Central memory CD8-positive, alpha-beta T cell (primary cell): ENCODE data around the gene EXOSC1.
"Not testable (repeated sequence)": the region's sequence is repeated elsewhere in the genome, so short reads cannot be mapped to it uniquely, and the experiment has no call there.

Experiments
- ATAC-seq: fragments of 150-1000 bp; cut with Tn5 transposase; replicated peaks from 2 replicates; pipeline ENCODE4 v1.10.0; 2022; ENCODE audit warnings: mild to moderate bottlenecking, moderate FRiP score, moderate number of reproducible peaks; ENCODE audit not compliant: poor library complexity, severe bottlenecking; ENCODE audit errors: extremely low read depth
- DNase-seq, 2 donors: peaks; one replicate each; pipeline ENCODE4 v3.0.0; 2021; ENCODE audit warnings: low spot score in 2 of 2
- H3K27ac Mint-ChIP-seq: one replicate; pipeline ENCODE4 v1.8.0; 2022; ENCODE audit warnings: low read depth, mild to moderate bottlenecking, moderate library complexity, mixed read lengths
- H3K27me3 Mint-ChIP-seq: one replicate; pipeline ENCODE4 v1.8.0; 2022; ENCODE audit warnings: mixed read lengths
- H3K36me3 Mint-ChIP-seq: one replicate; pipeline ENCODE4 v1.8.0; 2022; ENCODE audit warnings: mild to moderate bottlenecking, moderate library complexity, mixed read lengths; ENCODE audit not compliant: insufficient read depth
- H3K4me1 Mint-ChIP-seq: one replicate; pipeline ENCODE4 v1.8.0; 2022; ENCODE audit warnings: mixed read lengths
- H3K4me3 Mint-ChIP-seq: one replicate; pipeline ENCODE4 v1.8.0; 2022; ENCODE audit warnings: mild to moderate bottlenecking, moderate library complexity, mixed read lengths
- H3K9me3 Mint-ChIP-seq: one replicate; pipeline ENCODE4 v1.8.0; 2022; ENCODE audit warnings: mixed read lengths

The EXOSC1 gene

DNA sequence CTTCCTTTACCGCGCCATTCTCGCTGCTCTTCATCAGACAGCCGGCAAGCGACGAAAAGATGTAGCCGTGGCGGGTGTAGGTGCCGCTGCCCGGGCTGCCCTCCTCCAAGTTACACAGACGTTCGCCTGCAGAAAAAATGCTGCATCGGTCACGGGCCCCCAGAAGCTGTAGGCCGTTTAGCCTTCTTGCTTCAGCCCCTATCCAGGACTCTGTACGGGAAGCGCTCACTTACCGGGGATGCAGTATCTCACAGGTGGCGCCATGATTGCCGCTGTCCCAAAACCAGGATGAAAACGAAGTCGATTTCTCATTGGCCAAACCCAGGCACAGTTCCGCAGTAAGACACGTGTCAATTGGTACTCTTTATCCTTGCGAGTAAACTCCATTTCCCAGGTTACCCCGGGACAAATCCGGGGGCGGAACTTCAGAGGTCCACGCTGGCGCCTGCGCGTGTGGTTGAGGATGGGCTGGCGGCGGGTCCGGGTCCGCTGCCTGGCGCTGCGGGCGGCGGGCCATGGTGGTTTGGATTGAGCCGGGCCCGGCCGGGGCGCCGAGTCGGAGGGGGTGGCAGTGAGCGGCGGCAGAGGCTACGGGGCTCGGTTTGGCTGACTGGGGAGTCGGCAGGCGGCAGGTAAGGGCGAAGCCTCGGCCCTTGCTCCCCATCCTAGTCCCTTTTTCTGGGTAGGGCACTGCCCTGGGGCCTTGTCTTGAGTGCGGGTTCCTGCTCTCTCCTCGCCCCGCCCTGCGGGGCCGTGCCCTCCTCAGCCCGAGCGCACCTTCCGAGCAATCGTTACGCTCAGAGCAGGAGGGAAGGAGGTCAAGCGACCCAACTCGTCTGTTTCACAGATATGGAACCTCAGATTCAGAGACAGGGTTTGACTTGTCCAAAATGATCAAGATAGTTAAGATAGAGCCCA lies at the start of gene EXOSC1, which contains the start of gene ZDHHC16:
TSS of gene EXOSC1 (minus strand) at position 285 of the 918 bp plus-strand sequence. CDS start at position 264, 21 bp downstream.
TSS of gene ZDHHC16 (plus strand) at position 454 of the 918 bp plus-strand sequence. CDS start 5,501 bp downstream, outside the sequence.
- peak; percentile 98 for ATAC-seq
- peak within 1 kb of the TSS; percentile 93 for H3K27ac Mint-ChIP-seq
- H3K4me1 Mint-ChIP-seq = peaks cover 52% of the 10 kb centered on the region

DNA sequence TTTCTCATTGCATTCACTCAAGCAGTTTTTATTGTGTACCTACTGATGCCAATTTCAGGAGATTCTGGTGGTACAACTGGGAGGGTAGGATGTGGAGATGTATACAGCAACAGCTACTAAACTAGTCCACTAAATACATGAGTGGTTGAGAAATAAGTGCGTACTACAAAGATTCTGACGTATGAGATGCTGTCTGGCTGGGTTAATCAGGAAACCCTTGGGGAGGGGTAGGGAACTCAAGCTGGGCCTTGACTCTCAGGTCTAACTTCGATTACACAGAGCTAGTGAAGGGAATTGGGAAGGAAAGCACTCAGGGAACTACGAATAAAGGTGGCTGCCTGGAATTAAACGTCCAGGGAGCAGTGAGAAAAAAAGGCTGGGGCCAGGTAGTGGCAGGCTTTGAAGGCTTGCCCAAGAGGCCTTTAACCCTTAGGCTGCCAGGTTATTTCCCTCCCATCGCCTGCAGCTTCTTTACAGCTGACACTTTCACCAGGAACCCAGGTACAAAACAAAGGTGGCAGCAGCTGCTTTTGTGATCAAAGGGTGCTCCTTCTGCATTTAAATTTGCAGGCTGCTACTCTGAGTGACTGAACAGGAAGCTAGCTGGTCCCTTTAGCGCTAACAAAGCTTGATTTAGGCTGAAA lies 49.2 kb upstream of the EXOSC1 start:
- no peak for ATAC-seq
- no peak for DNase-seq
- H3K27me3 Mint-ChIP-seq = peaks cover 3% of the 10 kb centered on the region
- H3K27ac Mint-ChIP-seq = peak overlapping the region; percentile 14
- H3K36me3 Mint-ChIP-seq = peaks cover 11% of the 10 kb centered on the region
- peaks cover 32% of the 10 kb centered on the region for H3K4me1 Mint-ChIP-seq
- H3K9me3 Mint-ChIP-seq = no peaks in the 10 kb centered on the region
- H3K4me3 Mint-ChIP-seq = peak overlapping the region; percentile 13

More for the DNA sequence above, at the start of gene EXOSC1, which contains the start of gene ZDHHC16:
- Mint-ChIP-seq H3K36me3 (peaks cover 21% of the 10 kb centered on the region), H3K9me3 (no peaks in the 10 kb centered on the region), H3K4me3 (peak within 1 kb of the TSS; percentile 98), H3K27me3 (no peaks in the 10 kb centered on the region)
- peak; percentile 71 to 81 for DNase-seq

- ATAC-seq (no peak), DNase-seq (no peak)
- peaks cover 11% of the 10 kb centered on the region for H3K36me3 Mint-ChIP-seq
- H3K4me1 Mint-ChIP-seq = peaks cover 33% of the 10 kb centered on the region
- H3K4me3 Mint-ChIP-seq = no peak overlapping the region
- no peaks in the 10 kb centered on the region for H3K27me3 Mint-ChIP-seq
- H3K27ac Mint-ChIP-seq = no peak overlapping the region
- H3K9me3 Mint-ChIP-seq = no peaks in the 10 kb centered on the region
Measured at GRCh38 chr10:97494151-97494550, 48.3 kb upstream of the EXOSC1 start.

DNA sequence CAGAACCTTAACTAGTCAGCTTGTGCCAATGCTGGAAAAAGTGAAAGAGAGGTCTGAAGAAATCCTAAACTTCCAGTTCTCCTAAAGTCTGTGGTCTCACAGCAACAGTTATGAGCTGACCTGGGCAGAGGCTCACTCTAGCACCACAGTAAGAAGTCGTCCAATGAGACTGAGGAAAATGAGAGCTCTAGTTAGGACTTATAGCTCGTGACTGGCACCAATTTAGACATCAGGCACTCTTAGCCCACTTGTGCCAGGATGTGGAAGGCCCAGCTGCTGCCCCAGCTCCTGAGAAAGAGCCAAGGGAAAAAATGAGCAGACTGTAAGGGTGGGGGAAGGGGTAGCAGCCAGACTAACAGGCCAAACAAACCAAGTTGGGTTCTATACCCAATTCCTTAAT lies 44.8 kb upstream of the EXOSC1 start:
- ATAC-seq (no peak), DNase-seq (no peak)
- H3K4me3 Mint-ChIP-seq = no peak overlapping the region
- no peaks in the 10 kb centered on the region for H3K9me3 Mint-ChIP-seq
- H3K36me3 Mint-ChIP-seq = peaks cover 5% of the 10 kb centered on the region
- H3K4me1 Mint-ChIP-seq = peaks cover 26% of the 10 kb centered on the region
- H3K27me3 Mint-ChIP-seq = no peaks in the 10 kb centered on the region
- H3K27ac Mint-ChIP-seq = no peak overlapping the region

DNA sequence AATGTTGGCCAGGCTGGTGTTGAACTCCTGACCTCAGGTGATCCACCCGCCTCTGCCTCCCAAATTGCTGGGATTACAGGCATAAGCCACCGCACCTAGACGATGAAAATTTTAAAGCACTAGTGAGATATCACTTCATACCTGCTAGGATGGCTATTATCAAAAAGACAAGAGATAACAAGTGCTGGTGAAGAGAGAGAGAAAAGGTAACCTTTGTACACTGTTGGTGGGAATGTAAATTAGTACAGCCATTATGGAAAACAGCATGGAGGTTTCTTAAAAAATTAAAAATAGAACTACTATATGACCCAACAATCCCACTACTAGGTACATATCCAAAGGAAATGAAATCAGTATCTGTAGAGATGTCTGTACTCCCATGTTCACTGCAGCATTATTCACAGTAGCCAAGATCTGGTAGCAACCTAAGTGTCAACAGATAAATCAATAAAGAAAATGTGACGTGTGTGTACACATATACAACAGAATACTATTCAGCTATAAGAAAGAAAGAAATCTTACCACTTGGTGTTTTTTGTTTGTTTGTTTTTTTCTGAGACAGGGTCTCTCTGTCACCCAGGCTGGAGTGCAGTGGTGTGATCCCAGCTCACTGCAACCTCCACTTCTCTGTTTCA lies 40.0 kb upstream of the EXOSC1 start:
- ATAC-seq (no peak), DNase-seq (no peak)
- no peak overlapping the region for H3K4me3 Mint-ChIP-seq
- no peaks in the 10 kb centered on the region for H3K9me3 Mint-ChIP-seq
- H3K36me3 Mint-ChIP-seq = peaks cover 20% of the 10 kb centered on the region
- H3K27me3 Mint-ChIP-seq = no peaks in the 10 kb centered on the region
- H3K4me1 Mint-ChIP-seq = peaks cover 13% of the 10 kb centered on the region
- H3K27ac Mint-ChIP-seq = no peak overlapping the region

DNA sequence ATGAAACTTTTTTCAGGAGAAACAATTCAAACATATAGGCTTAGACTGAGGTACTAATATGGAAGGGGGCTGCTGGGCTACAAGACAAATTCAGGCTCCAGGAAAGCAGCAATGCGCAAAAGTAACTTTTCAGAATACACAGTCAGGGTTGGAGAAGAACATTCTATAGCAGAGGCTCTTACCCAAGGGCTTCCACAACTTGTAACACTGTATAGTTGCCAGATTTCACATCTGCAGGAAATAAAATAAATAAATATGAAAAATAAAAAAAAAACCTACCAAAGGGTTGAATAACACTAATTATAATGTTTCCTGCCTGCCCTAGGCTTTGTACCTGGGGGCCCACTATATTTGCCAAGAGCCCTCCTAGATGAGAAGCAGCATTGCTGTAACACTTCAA lies 38.1 kb upstream of the EXOSC1 start:
- peaks cover 35% of the 10 kb centered on the region for H3K36me3 Mint-ChIP-seq
- H3K9me3 Mint-ChIP-seq = no peaks in the 10 kb centered on the region
- no peak for DNase-seq
- no peak overlapping the region for H3K4me3 Mint-ChIP-seq
- ATAC-seq = no peak
- H3K27me3 Mint-ChIP-seq = no peaks in the 10 kb centered on the region
- H3K4me1 Mint-ChIP-seq = peaks cover 2% of the 10 kb centered on the region
- no peak overlapping the region for H3K27ac Mint-ChIP-seq

- no peaks in the 10 kb centered on the region for H3K27me3 Mint-ChIP-seq
- H3K9me3 Mint-ChIP-seq = no peaks in the 10 kb centered on the region
- no peak overlapping the region for H3K27ac Mint-ChIP-seq
- no peak for ATAC-seq
- no peak overlapping the region for H3K4me3 Mint-ChIP-seq
- no peaks in the 10 kb centered on the region for H3K4me1 Mint-ChIP-seq
- peaks cover 38% of the 10 kb centered on the region for H3K36me3 Mint-ChIP-seq
- no peak for DNase-seq
Measured at GRCh38 chr10:97483506-97483905, 37.7 kb upstream of the EXOSC1 start.

DNA sequence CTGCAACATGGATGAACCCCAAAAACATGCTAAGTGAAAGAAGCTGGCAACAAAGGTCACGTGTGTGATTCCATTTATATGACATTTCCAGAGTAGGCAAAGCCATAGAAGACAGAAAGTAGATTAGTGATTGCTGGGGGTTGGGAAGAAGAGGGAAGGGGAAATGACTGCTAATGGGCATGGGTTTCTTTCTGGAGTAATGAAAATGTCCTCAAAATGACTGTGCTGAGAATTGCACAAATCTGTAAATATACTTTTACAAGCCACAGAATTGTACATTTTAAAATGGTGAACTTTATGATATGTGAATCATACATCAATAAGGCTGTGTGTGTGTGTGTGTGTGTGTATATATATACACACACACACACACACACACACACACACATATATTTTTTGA lies 36.6 kb upstream of the EXOSC1 start:
- Mint-ChIP-seq H3K27me3 (no peaks in the 10 kb centered on the region), H3K27ac (no peak overlapping the region), H3K4me1 (peaks cover 2% of the 10 kb centered on the region), H3K9me3 (no peaks in the 10 kb centered on the region), H3K36me3 (peaks cover 44% of the 10 kb centered on the region), H3K4me3 (no peak overlapping the region)
- ATAC-seq = no peak
- DNase-seq = no peak

DNA sequence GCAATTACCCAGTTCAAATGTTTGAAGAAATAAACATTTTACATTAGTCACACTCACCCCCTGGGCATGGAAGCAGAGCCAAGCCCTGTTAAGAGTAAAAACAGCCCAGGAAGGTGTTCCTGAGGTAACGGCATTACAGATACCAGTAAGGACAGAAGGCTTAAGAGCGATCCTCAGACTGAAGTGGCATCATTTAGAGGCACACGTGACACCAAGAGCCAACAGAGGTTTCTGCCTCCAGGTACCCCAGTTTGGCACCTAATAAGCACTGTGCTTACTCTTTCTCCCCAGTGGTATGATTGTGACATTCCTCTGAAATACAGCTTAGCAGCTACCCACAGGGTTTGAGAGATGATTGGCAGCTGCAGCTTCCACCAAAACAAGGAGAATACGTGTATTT lies 35.3 kb upstream of the EXOSC1 start:
- Mint-ChIP-seq H3K4me1 (peaks cover 8% of the 10 kb centered on the region), H3K27ac (peak overlapping the region; percentile 32), H3K4me3 (no peak overlapping the region), H3K36me3 (peaks cover 49% of the 10 kb centered on the region), H3K9me3 (no peaks in the 10 kb centered on the region), H3K27me3 (no peaks in the 10 kb centered on the region)
- DNase-seq = no peak
- ATAC-seq = no peak

DNA sequence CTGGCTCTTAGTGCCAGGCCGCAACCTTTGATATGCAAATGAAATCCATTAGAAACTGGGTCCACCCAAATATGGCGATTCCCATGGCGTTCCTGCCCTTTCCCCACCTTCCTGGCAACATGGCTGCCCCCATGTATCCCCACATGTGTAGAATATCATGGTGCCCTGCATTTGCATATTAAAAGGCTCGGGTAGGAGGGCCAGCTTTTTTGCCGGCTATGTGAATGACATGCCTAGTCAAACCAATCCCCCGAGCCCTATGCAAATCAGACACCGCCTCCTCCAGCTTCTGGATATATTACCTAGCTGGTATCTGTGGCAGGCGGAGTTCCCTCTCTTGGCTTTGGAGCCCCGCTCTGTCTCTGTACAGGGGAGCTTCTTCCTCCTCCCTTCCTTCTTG lies 34.1 kb upstream of the EXOSC1 start:
- Mint-ChIP-seq H3K36me3 (peaks cover 56% of the 10 kb centered on the region), H3K4me1 (peaks cover 8% of the 10 kb centered on the region), H3K4me3 (no peak overlapping the region), H3K27me3 (no peaks in the 10 kb centered on the region), H3K9me3 (no peaks in the 10 kb centered on the region), H3K27ac (no peak overlapping the region)
- DNase-seq = no peak
- ATAC-seq = no peak

DNA sequence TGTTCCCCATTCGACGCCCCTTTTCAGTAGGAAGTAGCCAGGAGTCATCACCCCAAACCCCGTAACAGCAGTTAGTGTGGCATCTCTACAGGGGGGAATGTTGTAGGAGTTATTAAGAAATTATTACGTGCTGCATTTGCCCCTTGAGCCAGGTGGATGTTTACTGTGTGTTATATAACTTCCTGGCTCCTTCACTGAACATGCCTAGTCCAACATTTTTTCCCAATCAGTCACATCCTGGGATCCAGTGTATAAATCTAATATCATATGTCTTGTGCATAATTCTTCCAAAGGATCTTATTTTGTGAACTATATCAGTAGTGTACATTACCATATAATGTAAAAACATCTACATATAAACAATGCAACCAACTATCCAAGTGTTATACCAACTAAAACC lies 33.6 kb upstream of the EXOSC1 start:
- H3K4me3 Mint-ChIP-seq, ATAC-seq, H3K9me3 Mint-ChIP-seq, DNase-seq, H3K4me1 Mint-ChIP-seq, H3K27me3 Mint-ChIP-seq, H3K27ac Mint-ChIP-seq: not testable (repeated sequence)
- H3K36me3 Mint-ChIP-seq = peaks cover 60% of the 10 kb centered on the region

DNA sequence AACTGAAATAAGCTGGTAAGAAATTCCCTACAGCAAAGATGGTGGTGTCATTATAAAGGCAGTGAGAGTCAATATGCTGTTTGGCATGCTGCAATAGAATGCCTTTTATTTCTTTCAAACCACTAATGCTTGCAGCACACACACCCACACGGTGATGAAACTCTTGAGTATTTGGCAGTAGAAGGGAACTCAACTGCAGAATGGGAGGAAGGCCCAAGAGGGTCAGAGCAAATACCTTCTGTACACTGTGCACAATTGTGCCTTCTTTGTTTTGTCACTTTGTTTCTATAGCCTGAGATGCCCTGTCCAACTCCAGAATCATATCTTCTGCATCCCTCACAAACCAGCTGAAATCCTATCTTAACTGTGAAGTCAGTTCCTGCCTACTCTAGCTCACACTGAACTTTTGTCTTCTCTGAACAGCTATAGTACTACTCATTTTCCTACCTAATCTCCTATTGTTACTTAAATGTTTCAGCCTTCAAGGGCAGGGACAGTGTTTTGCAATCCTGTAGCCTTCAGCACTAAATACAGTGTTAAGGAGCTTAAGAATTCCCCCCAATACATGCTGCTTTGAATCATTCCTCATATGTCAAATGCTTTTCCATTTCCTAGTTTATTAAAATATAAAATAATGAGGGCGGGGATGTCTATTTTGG lies 30.3 kb upstream of the EXOSC1 start:
- Mint-ChIP-seq H3K9me3 (no peaks in the 10 kb centered on the region), H3K27me3 (no peaks in the 10 kb centered on the region), H3K4me1 (peaks cover 8% of the 10 kb centered on the region), H3K36me3 (peaks cover 71% of the 10 kb centered on the region), H3K4me3 (no peak overlapping the region), H3K27ac (no peak overlapping the region)
- ATAC-seq (no peak), DNase-seq (no peak)
